ENCODE data around the gene VSIG1. TPM values are rescaled to one million over a fixed set of nuclear protein-coding genes. Genes with fewer than 3 reads are reported as not detected.

VSIG1 gene
- total RNA-seq, 1 experiment from 2014 or later: 0.07 TPM

GRCh38 chrX:108071578-108071977 is 26.7 kb downstream of the VSIG1 start (continued):
- TF ChIP-seq ELF1 (IDR thresholded peaks at IDR 0.05; ENCODE audit: borderline replicate concordance, low read depth): no peak

DNA sequence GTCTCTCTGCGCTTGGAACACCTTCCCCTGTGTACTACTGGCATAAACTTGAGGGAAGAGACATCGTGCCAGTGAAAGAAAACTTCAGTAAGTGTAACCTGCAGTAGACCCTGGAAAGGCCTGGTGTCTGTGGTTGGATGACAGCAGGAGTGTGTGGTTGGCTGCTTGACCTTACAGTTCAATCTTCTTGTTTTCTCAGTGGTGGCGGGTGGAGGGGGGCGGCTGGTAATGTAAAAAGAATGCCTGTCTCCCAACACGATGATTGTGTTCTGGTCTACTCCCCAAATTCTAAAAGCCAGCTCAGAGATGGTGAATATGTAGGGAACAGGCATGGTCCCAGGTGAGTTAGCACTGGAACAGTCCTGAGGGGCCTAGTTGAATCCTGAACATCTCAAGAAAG is 27.9 kb downstream of the VSIG1 start:
- H3K4me1 ChIP-seq (ENCODE audit: control insufficient read depth in 1 of 2, insufficient read depth in 2 of 2, low read length in 2 of 2): peaks cover 0 to 6% of the 10 kb centered on the region in 2 experiments; a peak in 1 of 4 replicates
- H3K27ac ChIP-seq (ENCODE audit: low read depth, low read length): no peak overlapping the region
- no peaks in the 10 kb centered on the region for H3K27me3 ChIP-seq (ENCODE audit: insufficient read depth, low read length)
- no peak overlapping the region for H2AFZ ChIP-seq (ENCODE audit: low read depth, low read length, poor library complexity, severe bottlenecking)
- BruUV-seq (replicated peaks): no TSS peak
- no peaks in the 10 kb centered on the region for H3K9me2 ChIP-seq (ENCODE audit: insufficient read depth)
- no peak for TF ChIP-seq SRF (IDR thresholded peaks at IDR 0.05; ENCODE audit: low read depth)
- TF ChIP-seq ATF3 (IDR thresholded peaks at IDR 0.05): no peak
- no peak for TF ChIP-seq POLR2A (IDR thresholded peaks at IDR 0.05; ENCODE audit: borderline replicate concordance, extremely low read depth, insufficient read depth, insufficient read length)
- TF ChIP-seq, protein P1, sequence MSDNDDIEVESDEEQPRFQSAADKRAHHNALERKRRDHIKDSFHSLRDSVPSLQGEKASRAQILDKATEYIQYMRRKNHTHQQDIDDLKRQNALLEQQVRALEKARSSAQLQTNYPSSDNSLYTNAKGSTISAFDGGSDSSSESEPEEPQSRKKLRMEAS (IDR thresholded peaks at IDR 0.05): no peak
- no peak for TF ChIP-seq RAD21 (IDR thresholded peaks at IDR 0.05; ENCODE audit: low read depth)
- TF ChIP-seq ZNF274 (IDR thresholded peaks at IDR 0.05; ENCODE audit: low read depth, low read length): no peak
- no peak for TF ChIP-seq ZFX (IDR thresholded peaks at IDR 0.05)
- TF ChIP-seq EGR1 (IDR thresholded peaks at IDR 0.05; ENCODE audit: low read depth): no peak
- no peak for TF ChIP-seq CBX3 (IDR thresholded peaks at IDR 0.05; ENCODE audit: low read depth)
- TF ChIP-seq, protein P2, sequence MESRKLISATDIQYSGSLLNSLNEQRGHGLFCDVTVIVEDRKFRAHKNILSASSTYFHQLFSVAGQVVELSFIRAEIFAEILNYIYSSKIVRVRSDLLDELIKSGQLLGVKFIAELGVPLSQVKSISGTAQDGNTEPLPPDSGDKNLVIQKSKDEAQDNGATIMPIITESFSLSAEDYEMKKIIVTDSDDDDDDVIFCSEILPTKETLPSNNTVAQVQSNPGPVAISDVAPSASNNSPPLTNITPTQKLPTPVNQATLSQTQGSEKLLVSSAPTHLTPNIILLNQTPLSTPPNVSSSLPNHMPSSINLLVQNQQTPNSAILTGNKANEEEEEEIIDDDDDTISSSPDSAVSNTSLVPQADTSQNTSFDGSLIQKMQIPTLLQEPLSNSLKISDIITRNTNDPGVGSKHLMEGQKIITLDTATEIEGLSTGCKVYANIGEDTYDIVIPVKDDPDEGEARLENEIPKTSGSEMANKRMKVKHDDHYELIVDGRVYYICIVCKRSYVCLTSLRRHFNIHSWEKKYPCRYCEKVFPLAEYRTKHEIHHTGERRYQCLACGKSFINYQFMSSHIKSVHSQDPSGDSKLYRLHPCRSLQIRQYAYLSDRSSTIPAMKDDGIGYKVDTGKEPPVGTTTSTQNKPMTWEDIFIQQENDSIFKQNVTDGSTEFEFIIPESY (IDR thresholded peaks at IDR 0.05; ENCODE audit: extremely low read depth, insufficient replicate concordance, low read length): no peak
- TF ChIP-seq SP1 (IDR thresholded peaks at IDR 0.05; ENCODE audit: low read depth): no peak
- H3K36me3 ChIP-seq (ENCODE audit: control insufficient read depth in 1 of 2, insufficient read depth in 2 of 2, low read length in 2 of 2): no peaks in the 10 kb centered on the region
- H4K20me1 ChIP-seq (ENCODE audit: insufficient read depth): no peaks in the 10 kb centered on the region
- ChIA-PET POLR2A (no interaction called here), RAD21 (ENCODE audit: low non-redundant PET in 1 of 2, low total read pairs in 2 of 2, uncharacterized antibody in 2 of 2, unreplicated experiment in 2 of 2) (no interaction called here), CTCF (no interaction called here)
- H3K9ac ChIP-seq (ENCODE audit: low read length): no peak overlapping the region
- ATAC-seq (no peak), DNase-seq (ENCODE audit: low read depth, low spot score) (no peak)
- H3K9me3 ChIP-seq (ENCODE audit: control insufficient read depth in 1 of 2, insufficient read depth in 1 of 2, low read depth in 1 of 2, low read length in 2 of 2): no peaks in the 10 kb centered on the region
- no peak overlapping the region for H3K4me2 ChIP-seq (ENCODE audit: low read length)
- H3K4me3 ChIP-seq (replicated peaks in 1 of 2; ENCODE audit: low read depth in 1 of 2, low read length in 2 of 2): no peak overlapping the region
- intact Hi-C loops (cut with micrococcal nuclease): loop anchor here (1.0 to 10.0 kb wide), 5 partner anchors 52 to 1178 kb away; no protein-coding TSS in a partner anchor
- no peaks in the 10 kb centered on the region for H3K79me2 ChIP-seq (ENCODE audit: insufficient read depth, low read length)

All from HCT116 (cell line).